Activated CD8-positive, alpha-beta memory T cell treated with anti-CD3 and anti-CD28 coated beads for 36 hours (primary cell): ENCODE measurements around the gene UTS2B. TPM values are rescaled to one million over a fixed set of nuclear protein-coding genes. Genes with fewer than 3 reads are reported as not detected.

Experiments used
- CTCF ChIA-PET: fragments of 350-600 bp; sonication (Branson Sonifier 250); formaldehyde crosslinking; loops from one replicate; lab custom pipeline; 2021; ENCODE audit warnings: antibody characterized with exemption; lab: Charles Lee
- POLR2A ChIA-PET: fragments of 350-600 bp; sonication (Branson Sonifier 250); formaldehyde crosslinking; loops from one replicate; lab custom pipeline; 2021; ENCODE audit warnings: antibody characterized with exemption; lab: Charles Lee
- total RNA-seq, 2 experiments: library from RNA; stranded (reverse); gene quantifications; one replicate each; pipeline ENCODE4 v1.2.3, GENCODE V29; 2021

Gene UTS2B
- total RNA-seq, 2 experiments from 2014 or later: not detected

- POLR2A ChIA-PET: no interaction called here
- CTCF ChIA-PET: no interaction called here
Measured at GRCh38 chr3:191328962-191329653, 1.2 kb downstream of the UTS2B start, which contains the start of gene CCDC50. Gene CCDC50, plus strand, starts transcription at chr3:191329394. Its CDS starts 281 bp downstream, at chr3:191329675.

DNA sequence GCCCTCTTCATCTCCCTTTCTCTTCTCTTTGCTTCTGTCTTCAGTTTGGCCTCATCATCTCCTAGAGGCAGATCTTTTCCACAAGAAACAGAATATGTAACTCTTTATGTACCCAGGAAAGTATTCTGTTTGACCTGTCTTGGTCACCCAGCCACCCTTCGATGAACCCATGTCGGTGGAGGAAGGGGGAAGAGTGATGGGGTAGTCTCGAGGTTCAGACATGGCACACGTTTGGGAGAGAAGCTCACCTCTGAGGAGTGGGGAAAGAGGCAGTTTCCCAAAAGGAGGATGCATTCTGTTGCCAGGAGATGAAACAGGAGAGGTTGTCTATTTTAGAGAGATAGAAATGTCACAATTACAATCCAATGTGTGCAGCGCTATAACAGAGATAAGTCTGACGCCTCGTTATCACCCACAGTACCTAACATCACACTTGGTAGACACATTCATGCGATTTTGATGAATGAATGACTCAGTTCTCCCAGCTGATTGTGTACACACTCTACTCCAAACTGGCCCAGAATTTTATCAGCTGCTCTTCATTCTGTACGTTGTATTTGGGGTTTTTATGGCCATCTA lies 1.9 kb downstream of the UTS2B start:
- CTCF ChIA-PET: no interaction called here

GRCh38 chr3:191327526-191327925 lies 2.8 kb downstream of the UTS2B start:
- POLR2A ChIA-PET: no interaction called here

More for the DNA sequence above, 1.9 kb downstream of the UTS2B start:
- POLR2A ChIA-PET: no interaction called here

DNA sequence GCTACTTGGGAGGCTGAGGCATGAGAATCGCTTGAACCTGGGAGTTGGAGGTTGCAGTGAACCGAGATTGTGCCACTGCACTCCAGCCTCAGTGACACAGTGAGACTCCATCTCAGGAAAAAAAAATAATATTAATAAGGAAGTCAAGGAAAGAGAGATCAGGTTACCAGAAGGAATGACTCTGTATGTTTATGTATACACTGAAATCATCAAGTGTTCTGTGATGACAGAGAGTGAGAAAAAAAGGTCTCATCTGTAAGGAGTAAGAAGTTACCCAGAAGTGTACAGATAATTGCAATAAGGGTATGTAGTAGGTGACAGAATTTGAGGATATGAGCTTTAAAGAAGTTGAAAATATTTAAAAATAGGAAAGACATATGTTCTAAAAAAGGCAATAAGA lies 5.4 kb downstream of the UTS2B start:
- ChIA-PET POLR2A (no interaction called here), CTCF (no interaction called here)

More at GRCh38 chr3:191327526-191327925, 2.8 kb downstream of the UTS2B start:
- CTCF ChIA-PET: no interaction called here

GRCh38 chr3:191321019-191321767 lies 9.1 kb downstream of the UTS2B start:
- ChIA-PET CTCF (no interaction called here), POLR2A (no interaction called here)

GRCh38 chr3:191320316-191320715 lies 10.0 kb downstream of the UTS2B start:
- POLR2A ChIA-PET: no interaction called here
- CTCF ChIA-PET: no interaction called here

DNA sequence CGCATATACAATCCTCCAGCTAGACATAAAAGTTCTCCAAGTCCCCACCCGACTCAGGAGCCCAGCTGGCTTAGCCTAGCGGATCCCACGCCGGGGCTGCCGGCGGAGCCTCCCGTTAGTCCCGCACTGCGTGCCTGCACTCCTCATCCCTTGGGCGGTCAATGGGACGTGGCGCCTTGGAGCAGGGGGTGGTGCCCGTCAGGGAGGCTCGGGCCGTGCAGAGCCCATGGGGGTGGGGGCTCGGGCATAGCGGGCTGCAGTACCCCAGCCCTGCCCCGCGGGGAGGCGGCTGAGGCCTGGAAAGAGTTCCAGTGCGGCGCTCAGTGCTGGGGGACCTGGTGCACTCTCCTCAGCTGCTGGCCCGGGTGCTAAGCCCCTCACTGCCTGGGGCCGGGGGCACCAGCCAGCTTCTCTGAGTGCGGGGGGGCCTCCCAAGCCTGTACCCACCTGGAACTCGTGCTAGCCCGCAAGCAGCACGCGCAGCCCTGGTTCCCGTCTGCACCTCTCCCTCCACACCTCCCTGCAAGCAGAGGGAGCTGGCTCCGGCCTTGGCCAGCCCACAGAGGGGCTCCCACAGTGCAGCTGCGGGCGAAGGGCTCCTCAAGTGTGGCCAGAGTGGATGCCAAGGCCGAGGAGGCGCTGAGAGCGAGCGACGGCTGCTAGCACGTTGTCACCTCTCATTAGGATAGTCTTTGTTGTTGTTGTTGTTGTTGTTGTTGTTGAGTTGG lies 13.3 kb downstream of the UTS2B start:
- CTCF ChIA-PET: no interaction called here
- POLR2A ChIA-PET: no interaction called here

- CTCF ChIA-PET: no interaction called here
- POLR2A ChIA-PET: no interaction called here
Measured at GRCh38 chr3:191314109-191314728, 16.1 kb downstream of the UTS2B start.

- CTCF ChIA-PET: interaction anchor here (0.7 kb wide), 1 partner anchor 112 kb away, joined by 3 read pairs; no protein-coding TSS in a partner anchor
- POLR2A ChIA-PET: no interaction called here
Measured at GRCh38 chr3:191313296-191313695, 17.0 kb downstream of the UTS2B start.

DNA sequence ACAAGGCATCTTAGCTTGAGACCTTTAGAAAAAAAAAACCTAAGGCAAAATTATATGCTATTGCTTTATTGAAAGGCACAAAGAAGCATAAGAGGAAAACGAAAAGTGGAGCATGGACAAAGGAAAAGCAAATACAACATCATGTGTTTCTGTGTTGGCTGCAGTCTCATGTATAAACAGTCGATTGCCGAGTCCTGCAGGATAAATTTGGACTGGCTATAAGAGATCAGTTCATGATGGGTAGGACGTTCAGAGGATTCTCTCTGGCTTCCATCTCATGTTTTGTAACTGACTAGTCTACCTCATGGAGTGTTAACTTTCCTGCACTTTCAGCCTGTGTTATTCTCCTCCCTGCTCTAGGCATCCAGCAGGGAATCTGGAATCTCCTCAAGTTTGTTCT lies 23.0 kb downstream of the UTS2B start:
- ChIA-PET CTCF (no interaction called here), POLR2A (no interaction called here)

- POLR2A ChIA-PET: no interaction called here
- CTCF ChIA-PET: no interaction called here
Measured at GRCh38 chr3:191306428-191306827, 23.9 kb downstream of the UTS2B start.

DNA sequence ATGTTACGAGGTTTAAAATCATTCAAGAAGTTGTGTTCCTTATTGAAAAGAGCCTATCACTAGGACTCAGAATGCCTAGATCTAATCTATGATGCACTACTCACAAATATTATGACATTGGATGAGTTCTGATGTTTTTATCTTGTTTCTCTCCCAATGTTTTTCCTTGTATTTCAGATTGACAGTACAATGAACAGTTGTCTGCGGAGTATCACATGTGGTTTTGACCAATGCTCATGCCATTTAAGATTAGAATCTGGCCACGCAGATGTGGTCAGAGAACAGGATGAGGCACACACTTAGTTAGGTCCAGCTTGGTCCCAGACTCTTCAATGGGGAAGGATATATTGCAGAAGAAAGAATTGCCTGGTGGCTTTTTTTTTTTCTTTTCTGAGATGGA lies 26.7 kb downstream of the UTS2B start:
- ChIA-PET POLR2A (no interaction called here), CTCF (no interaction called here)

- CTCF ChIA-PET: no interaction called here
- POLR2A ChIA-PET: no interaction called here
Measured at GRCh38 chr3:191302451-191302850, 27.9 kb downstream of the UTS2B start.

GRCh38 chr3:191301782-191302411 lies 28.4 kb downstream of the UTS2B start:
- CTCF ChIA-PET: no interaction called here
- POLR2A ChIA-PET: no interaction called here

GRCh38 chr3:191301017-191301416 lies 29.3 kb downstream of the UTS2B start:
- ChIA-PET POLR2A (no interaction called here), CTCF (no interaction called here)

DNA sequence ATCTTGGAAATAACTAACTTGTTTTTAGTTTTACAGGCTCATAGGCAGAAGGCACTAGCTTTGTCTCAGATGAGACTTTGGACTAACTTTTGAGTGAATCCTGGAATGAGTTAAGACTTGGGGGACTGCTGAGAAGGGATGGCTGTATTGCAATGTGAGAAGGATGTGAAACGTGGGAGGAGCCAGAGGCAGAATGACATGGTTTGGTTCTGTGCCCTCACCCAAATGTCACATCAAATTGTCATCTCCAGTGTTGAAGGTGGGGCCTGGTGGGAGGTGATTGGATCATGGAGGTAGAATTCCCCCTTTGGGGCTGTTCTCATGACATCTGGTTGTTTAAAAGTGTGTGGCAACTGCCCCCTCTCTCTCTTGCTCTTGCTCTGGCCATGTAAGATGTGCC lies 29.9 kb downstream of the UTS2B start:
- POLR2A ChIA-PET: no interaction called here
- CTCF ChIA-PET: no interaction called here

- CTCF ChIA-PET: no interaction called here
- POLR2A ChIA-PET: no interaction called here
Measured at GRCh38 chr3:191298846-191299245, 31.5 kb downstream of the UTS2B start.

DNA sequence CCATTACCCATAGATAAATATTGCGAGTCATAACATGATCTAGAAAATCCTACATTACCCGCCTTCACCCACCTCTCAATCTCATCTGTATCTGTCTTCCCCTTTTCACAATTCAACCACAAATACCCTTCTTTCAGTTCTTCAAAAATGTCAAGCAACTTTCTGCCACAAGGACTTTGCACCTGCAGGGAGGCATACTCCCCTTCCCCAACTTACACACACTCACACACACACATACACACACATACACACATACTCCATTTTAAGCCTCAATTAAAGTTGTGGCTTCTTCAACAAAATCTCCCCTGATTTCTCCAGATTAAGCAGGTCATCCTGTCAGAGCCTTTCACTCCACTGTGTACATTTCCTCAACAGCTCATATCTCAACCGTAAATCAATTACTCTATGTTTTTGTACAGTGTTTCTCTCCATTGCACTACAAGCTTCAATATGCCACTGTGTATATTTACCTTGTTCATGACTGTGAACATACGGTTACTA lies 34.2 kb downstream of the UTS2B start:
- CTCF ChIA-PET: no interaction called here
- POLR2A ChIA-PET: no interaction called here

DNA sequence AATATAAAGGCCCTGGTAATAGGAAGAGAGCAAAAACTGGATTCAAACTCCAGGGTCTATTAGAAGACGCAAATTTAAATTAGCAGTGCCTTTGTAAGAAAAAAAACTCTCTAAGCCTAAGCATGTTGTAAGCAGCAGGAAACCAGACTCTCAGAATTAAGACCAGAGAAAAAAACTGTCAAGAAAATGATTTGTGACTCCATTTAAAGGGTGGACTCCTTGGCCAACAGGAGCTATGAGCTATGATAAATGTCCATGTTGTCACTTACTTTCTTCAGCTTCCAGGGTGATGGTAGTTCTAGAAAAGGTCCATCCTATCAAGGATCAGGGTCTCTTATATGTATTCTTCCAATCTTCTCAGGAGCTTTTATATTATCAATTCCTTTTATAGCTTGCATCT lies 36.0 kb downstream of the UTS2B start:
- CTCF ChIA-PET: no interaction called here
- POLR2A ChIA-PET: no interaction called here
